GM18907 (cell line): ENCODE data around the gene KIF1A.
"Not testable (repeated sequence)": the region's sequence is repeated elsewhere in the genome, so short reads cannot be mapped to it uniquely, and the experiment has no call there.

Experiments
- ATAC-seq: cut with Tn5 transposase; IDR thresholded peaks from one replicate; pipeline ENCODE4 v1.9.1; 2021; ENCODE audit warnings: mild to moderate bottlenecking, moderate library complexity; ENCODE audit not compliant: unreplicated experiment

Gene KIF1A

DNA sequence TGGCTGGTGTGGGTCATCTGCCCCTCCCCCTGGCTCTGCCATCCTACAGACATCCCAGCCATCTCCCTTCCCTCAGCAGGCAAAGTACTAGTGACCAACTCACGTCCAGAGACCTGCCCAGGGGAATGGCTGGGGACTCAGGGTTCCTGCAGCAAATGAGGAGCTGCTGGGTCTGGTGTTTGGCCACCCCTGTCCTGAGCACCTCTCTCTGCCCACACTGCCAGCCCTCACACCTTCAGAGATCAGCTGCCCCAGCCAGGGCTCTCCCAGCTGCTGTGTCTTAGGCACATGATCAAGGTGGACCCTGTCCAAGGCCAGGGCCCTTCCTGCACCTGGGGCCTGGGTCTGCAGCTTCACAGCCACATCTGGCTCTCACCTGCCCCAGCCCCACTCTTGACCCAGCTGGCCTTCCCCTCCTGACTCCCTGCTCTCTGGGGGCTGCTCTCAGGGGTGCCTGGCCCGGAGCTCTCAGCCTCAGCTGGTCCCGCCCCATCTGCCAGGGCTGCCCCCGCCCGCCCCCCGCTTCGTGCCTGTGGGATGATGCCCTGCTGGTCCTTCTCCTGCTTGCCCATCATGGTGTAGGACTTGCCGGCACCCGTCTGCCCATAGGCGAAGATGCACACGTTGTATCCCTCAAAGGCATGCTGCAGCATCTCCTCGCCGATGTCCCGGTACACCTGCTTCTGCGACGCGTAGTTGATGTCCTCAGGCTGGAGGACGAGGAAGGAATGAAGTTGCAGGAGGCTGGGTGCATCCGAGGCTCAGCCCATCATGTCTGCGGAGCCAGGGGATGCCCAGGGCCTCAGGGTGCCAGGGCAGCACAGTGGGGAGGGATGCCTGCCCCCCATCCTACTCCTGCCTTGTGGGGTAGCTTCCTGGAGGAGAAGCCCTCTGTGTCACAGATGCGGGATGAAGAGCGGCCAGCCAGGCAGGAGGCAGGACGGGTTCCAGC lies 32.2 kb downstream of the KIF1A start:
- no peak for ATAC-seq

DNA sequence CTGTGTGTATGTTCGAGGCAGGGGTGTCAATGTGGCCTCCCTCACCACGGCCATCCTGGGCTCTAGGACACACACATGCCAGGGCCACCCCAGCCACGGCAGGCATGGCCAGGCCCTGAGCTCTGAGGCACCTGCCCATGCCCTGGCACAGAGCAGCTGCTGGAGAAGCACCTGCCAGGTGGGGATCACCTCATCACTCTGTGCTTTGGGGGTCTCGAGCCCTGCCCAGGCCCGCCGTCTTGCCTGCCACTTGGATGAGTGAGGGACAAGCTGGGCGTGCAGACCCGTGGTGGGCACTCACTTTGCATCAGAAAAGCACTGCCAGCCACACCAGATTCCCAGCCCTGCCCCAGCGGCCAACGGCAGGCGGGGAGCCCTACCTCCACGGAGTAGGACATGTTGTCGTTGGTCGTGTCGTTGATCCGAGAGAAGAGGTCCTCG lies 33.1 kb downstream of the KIF1A start:
- ATAC-seq = no peak

DNA sequence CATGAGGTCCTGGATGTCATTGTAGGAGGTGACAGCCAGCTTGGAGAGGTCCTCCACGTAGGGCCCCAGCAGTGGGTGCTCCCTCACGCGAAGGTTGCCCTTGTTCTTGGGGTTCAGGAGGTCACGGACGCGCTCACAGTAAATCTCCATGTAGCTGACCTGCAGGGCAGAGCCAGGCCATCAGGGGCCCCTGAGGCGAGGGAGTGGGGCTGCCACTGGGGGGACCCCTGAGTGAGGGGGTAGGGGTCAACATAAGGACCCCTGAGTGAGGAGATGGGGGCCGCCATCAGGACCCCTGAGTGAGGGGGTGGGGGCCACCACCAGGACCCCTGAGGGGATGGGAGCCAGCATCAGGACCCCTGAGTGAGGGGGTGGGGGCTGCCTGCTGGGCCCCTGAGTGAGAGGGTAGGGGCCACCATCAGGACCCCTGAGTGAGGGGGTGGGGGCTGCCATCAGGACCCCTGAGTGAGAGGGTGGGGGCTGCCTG lies 33.6 kb downstream of the KIF1A start:
- ATAC-seq = no peak

DNA sequence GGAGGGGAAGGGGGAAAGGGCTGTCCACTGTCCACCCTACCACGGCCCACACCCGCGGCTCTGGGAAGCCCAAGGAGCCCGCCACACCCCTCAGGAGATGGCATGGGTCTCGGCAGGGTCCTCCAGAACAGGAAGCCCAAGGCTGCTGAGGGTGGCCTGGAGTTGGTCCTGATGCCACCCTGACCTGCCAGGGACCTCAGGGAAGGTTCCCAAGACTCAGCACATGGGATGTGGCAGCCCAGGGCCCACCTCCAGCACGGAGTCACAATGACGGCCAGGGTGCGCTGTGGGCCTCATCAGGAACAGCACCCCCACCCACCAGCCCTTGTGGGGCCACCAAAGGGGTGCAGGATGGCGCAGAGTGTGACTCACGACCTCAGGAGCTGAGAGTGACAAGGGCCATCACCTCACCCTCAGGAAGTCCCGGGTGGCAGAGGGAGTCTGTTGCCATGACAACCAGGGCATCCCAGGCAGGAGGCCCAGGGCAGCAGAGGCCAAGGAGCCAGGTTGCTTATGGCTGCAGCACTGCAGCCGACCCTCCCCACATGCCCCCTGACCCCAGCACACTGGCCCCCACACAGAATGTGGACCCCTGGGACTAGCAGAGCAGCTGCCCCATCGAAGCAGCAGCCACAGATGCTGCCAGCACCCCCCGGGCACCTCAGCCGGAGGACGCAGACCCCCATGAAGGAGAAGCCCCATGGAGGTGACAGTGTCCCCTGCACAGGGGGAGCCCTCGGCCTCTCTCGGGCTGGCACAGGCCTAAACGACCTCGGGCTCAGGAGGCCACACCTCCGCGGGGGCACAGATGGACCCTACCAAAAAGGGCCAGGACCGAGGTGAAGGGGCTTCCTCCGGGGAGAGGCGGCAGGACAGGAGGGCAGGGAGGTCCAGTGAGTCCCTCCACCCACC lies 34.3 kb downstream of the KIF1A start:
- ATAC-seq = no peak

DNA sequence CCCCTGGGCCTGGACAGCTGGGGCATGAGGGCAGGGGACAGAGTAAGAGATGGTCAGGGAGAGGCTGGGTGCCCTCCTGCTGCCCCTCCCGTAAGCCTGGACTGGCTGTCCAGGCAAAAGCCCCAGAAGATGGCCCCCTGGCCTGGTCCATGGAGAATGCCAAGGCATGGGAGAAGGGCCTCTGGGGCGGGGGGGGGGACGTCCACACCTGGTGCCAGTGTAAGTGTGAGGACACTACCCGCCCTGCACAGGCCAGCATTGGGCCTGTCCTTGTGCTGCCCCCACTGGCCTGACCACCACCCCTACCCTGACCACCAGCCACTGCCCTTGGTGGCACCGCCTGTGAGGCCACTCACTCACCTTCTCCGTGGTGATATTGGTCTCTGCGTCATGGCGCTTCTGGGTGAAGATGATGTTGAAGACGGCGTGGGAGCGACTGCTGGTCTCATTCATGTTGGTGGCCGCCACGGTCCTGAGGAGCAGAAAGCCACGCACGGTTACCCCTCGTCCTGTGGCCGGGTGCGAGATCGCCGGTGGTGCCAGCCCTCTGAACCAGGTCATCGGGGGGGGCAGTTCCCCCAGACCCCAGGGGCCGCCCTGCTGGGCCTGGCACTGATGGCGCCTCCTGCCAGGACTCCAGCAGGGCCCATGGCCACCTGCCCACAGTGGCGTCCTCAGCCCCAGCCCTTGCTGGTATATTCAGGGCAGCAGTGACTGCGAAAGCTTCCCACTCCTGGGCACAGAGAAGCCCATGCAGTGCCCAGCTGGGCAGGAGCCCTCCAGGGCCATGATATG lies 35.2 kb downstream of the KIF1A start:
- ATAC-seq = no peak

DNA sequence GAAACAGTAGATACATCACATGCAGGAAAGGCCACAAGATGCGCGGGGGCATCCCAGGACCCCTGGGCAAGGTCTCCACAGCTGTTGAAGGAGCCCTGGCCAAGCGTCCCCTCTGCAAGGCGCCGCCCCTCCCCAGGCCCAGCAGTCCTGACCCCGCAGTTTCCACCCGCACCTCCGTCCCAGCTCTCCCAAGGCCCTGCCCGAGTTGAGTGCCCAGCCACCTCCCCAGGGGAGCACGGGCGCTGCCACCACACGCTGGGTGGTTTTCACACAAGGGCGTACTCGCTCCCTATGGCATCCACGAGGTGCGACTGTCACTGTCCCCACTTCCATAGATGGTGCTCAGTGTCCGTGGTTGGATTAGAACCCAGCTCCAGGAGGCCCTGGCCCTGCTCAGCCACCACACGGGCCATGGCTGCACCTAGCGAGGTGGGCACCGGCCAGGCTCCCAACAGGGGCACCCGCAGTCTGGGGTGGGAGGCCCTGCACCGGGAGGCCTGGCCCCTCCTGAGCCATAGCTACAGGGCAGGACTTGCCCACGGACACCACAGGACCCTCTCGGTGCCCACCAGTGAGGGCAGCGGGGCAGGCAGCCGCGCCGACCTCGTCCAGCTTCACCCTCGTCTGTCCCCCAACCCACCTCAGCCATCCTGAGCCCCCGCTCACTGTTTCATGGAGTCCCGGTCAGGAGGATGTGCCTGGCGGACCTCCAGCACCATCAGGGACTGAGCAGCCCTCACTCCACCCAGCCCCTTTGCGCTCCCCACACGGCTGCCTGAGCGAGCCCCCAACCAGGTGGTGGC lies 36.0 kb downstream of the KIF1A start:
- no peak for ATAC-seq

DNA sequence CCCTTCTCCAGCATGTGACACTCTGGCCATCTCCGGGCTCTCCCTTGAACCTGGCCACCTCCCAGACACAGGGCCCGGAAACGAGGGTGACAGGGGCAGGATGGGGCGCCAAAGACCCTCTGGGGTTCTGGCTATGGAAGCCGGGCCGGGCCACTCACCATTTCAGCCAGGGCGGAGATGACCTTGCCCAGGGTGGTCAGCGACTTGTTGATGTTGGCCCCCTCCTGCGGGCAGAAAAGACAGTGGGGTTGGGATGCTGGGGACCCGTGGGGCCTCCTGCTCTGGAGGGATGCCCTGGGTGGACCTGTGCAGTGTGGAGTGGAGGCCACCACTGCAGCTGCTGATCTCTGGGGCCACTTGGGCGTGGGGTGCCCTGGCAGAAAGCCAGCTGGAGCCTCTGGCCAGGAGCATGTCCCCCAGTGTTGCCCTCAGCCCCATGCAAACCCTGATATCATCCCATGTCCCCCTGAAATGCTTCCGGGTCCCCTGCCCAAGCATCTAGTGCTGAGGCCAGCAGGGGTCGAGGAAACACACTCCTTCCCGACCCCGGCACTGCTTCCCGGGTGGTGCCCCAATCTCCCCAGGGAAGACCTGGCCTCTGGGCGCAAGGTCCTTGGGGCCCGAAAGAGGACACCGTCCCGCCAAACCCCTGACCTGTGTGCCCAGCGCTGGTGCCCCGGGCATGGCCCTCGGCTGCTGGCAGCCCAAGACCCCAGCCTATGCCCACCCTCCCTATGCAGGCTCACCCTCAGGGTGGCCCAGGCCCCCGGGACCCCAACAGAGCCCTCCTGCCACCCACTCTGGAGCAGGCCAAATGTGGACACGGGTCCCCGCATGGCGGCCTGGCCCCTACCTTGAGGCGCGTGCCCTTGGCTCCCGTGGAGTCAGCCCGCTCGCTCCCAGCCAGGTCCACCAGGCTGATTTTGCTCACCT lies 36.9 kb downstream of the KIF1A start:
- no peak for ATAC-seq

DNA sequence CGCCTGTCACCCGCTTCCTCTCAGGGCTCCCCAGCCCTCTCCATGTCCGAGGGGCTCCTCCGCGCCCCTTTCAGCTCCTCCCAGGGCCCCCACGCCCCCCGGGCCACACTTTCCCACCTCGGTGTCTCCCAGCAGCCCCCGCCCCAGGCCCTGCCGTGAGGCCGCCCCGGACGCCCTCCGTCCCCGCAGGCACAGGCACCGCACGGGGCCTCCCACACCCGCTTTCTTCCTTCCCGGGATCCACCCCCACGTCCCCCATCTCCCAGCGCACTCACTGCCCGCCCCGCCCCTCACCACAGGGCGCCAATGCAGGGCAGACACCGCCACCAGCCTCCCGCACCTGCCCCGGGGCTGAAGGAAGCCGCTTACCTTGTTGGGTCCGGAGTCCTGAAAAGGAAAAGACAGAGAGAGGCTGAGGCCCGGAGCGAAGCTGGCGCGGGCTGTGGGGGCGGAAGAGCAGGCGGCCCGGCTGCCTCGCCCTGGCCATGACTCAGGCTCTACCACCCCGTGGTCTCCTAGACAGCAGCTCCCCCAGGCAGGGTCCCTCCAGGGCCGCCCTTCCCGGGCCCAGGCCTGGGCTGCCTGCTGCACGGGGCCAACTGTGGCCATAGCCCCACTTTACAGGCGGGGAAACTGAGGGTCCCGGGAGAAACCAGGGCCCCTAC lies 37.7 kb downstream of the KIF1A start:
- no peak for ATAC-seq

DNA sequence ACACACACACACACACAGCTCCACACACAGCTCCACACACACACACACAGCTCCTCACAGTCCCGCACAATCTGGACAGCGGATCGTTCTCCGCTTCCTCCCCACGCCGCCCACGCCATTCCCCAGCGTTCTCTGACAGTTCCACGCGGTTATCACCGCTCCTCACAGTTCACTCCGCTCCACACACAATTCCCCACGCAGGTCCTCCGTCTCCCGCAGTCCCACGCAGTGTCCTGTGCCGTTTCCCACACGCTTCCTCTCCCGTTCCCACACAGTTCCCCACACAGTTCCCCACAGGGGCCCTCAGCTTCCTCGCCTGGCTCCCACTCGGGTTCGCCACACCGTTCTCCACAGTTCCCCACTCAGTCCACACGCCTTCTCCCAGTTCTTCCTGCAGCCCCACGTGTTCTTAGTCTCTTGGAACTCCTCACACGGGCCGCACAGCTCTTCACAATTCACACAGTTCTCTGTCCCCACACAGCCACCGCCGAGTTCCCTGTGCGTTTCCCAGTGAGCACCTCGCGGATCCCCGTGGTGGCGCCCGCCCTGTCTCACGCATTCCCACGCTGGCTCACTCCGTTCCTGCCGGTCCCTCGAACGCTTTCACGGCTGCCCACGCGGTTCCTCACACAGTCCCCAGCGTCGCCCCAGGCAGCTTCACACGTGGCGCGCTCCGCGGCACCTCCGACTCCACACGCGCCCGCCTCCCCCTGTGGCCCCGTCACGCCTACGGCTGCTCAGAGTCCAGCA lies 38.4 kb downstream of the KIF1A start:
- no peak for ATAC-seq

DNA sequence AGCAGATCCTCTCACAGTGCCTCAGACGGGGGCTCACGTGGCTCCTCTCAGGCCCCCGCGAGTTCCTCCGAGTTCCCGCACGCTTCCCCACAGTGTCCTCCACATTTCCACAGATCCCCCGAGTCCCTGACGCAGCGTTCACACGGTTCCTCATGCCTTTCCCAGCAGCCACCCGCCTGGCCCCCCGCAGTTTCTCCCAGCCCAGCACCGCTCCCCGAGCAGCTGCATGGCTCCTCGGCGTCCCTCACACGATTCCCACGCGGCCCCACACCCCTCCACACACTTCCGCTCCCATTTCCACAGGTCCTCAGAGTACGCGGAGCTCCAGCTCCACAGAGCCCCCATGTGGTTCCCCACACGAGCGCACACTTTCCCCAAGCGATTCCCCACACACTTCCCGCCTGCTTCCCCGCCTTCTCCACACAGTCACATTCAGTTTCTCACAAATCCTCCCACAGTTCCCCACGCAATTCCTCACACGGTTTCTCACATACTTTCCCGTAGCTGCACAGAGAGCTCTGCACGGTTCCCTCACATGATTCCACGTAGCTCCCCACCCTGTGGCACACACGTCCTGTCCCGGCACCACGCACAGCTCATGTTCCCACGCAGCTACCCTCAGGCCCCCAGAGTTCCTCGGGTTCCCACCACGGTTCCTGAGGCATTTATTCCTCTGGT lies 39.9 kb downstream of the KIF1A start:
- ATAC-seq = no peak

DNA sequence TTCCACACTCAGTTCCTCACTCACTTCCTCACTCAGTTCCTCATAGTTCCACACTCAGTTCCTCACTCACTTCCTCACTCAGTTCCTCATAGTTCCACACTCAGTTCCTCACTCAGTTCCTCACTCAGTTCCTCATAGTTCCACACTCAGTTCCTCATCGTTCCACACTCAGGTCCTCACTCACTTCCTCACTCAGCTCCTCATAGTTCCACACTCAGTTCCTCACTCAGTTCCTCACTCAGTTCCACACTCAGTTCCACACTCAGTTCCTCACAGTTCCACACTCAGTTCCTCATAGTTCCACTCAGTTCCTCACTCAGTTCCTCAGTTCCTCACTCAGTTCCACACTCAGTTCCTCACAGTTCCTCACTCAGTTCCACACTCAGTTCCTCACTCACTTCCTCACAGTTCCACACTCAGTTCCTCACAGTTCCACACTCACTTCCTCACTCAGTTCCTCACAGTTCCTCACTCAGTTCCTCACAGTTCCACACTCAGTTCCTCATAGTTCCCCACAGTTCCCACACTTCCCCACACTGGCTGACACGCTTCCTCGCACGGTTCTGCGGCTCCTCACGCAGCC lies 40.7 kb downstream of the KIF1A start:
- not testable (repeated sequence) for ATAC-seq

DNA sequence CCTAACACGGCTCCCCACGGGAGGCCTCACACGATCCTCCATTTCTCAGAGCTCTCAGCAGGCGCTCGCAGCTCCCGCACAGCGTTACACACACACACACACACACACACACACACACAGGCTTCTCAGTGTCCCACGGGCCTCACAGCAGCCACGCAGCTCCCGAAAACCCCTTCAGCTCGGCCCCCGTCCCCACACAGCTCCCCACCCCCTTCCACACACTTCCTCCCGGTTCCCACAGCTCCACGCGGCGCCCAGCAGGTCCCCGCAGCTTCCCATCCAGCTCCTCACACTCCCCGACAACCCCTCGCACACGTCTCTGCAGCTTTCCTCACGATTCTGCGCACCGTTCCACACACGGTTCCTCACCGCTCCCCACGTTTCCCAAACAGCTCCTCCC lies 41.6 kb downstream of the KIF1A start:
- no peak for ATAC-seq

DNA sequence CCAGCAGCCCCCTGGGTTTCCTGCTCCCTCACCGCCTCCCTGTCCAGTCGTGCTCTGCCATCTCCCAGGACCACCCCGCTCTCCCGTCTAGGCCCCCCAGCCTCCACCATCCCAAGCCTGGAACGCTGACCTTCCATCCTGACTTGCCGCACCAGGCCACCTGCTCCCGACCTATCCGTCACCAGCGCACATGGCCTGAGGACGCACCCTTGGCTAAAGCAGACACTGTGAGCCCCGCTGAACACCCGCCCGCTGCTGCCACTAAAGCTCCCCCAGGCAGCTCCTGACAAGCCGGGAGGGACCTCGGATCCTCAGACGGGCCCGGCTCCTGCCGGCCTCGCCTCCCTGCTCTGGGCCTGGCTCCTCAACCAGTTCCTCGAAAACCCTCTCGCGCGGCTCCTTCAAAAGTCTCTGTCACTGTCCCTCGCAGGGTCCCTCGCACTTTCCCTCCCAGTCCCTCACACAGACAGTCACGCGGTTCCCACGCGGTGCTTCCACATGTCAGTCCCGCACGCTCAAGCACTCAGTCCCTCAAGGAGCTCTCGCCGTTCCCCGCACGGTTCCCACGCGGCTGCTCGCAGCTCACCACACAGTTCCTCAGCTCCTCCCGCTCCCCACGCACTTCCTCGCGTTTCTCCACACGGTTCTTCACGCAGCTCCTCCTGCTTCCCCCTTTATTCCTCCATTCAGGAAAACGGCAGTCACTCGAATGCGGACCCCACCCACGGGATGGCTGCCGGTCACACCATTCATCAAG lies 42.4 kb downstream of the KIF1A start:
- ATAC-seq = no peak

DNA sequence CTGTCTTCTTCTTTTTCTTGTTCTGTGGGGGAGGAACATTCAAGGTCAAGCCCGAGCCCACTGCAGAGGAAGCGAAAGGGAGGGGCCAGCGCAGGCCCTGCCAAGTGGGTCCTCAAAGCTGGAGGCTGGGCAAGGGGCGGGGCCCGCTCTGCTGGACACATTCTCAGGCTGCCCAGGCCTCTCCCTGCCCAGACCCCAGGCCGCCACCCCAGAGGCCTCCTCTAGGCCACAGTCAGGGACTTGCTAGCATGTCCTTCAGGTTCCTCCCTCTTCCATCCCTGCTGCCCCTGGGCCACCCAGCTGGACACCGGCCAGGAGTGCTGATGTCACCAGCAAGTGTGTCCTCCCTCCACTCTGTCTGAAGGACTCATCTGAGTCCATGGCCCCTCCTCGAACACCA lies 44.1 kb downstream of the KIF1A start:
- no peak for ATAC-seq

DNA sequence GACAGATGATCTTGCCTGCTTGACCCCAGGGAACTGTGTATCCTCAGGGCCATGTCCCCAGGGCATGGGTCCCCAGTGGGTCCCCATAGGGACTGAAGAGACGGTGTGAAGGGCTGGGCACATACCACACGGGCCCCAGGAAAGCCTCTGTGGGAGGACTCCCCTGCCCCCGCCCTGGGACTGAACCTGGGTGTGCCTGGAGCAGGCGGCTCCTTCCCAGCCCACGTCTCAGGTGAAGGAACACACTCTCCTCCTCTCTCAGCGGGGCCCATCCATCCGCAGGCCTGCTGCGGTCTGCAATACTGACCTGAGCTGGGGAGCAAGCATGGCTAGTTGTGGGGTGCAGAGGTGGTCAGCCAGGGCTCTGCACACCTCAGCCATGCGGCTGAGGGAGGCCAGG lies 45.2 kb downstream of the KIF1A start:
- ATAC-seq = no peak

DNA sequence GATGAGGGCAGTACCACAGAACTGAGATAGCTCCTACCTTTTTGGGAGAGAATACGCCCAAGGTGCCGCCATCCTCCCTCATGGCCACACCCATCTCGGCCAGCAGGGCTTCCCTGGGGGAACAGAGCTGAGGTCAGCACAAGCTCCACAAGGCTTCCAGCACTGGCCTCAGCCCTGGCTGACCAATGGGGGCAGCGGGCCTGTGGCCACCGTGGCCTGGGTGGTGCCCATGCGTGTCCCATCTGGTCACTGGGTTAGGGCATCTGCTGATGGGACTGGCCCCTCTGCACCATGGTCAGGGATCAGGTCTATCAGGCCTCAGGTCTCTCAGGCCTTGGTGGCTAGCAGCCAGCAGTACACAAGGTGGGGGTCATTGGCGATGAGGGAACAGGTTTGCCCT lies 50.9 kb downstream of the KIF1A start:
- no peak for ATAC-seq
